Effector memory CD4-positive, alpha-beta T cell (primary cell): ENCODE results near the gene HAPLN1.
"Not testable (repeated sequence)": the region's sequence is repeated elsewhere in the genome, so short reads cannot be mapped to it uniquely, and the experiment has no call there.

Source experiments
- DNase-seq, 3 donors: peaks; one replicate each; pipeline ENCODE4 v3.0.0-alpha.2; 2020
- H3K27ac ChIP-seq: 2 replicates; pipeline ENCODE4 v1.7.0; 2013; ENCODE audit warnings: mild to moderate bottlenecking, low read length, moderate library complexity; ENCODE audit not compliant: insufficient read depth, poor library complexity, severe bottlenecking
- H3K27me3 ChIP-seq: replicated peaks from 2 replicates; pipeline ENCODE4 v1.7.0; 2013; ENCODE audit warnings: mild to moderate bottlenecking, low read length; ENCODE audit not compliant: insufficient read depth, control insufficient read depth, poor library complexity, severe bottlenecking
- H3K36me3 ChIP-seq: 2 replicates; pipeline ENCODE4 v1.7.0; 2013; ENCODE audit warnings: mild to moderate bottlenecking, low read length, moderate library complexity; ENCODE audit not compliant: control insufficient read depth, insufficient read depth
- H3K4me1 ChIP-seq: 2 replicates; pipeline ENCODE4 v1.7.0; 2013; ENCODE audit warnings: low read length, mild to moderate bottlenecking; ENCODE audit not compliant: control insufficient read depth, insufficient read depth, poor library complexity, severe bottlenecking
- H3K4me3 ChIP-seq: 2 replicates; pipeline ENCODE4 v1.7.0; 2013; ENCODE audit warnings: low read length, low read depth, mild to moderate bottlenecking; ENCODE audit not compliant: insufficient read depth, poor library complexity, severe bottlenecking
- H3K9me3 ChIP-seq: 2 replicates; pipeline ENCODE4 v1.7.0; 2013; ENCODE audit warnings: mild to moderate bottlenecking, low read length, moderate library complexity; ENCODE audit not compliant: control insufficient read depth

HAPLN1 gene

DNA sequence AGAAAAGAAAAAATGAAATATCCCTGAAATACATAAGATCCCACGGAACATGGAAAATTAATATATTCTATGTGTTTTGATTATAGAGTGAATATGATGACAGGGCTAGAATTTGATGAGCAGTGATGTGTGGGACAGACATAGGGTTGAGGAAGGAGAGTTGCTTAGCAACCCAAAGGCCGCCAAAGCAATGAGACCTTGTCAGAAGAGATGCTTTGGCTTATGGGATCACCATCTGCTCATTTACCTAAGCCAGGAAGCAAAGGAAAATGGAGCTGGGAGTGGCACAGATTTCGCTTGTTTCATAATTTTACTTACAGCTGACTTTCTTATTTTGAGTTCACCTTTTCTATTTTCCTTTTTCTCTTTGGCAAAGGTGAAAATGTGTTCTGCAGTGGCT is 20.9 kb upstream of the HAPLN1 start:
- no peak for DNase-seq
- H3K4me3 ChIP-seq, result no peak overlapping the region
- H3K4me1 ChIP-seq, result no peaks in the 10 kb centered on the region
- H3K27me3 ChIP-seq, result no peaks in the 10 kb centered on the region
- H3K27ac ChIP-seq, result no peak overlapping the region
- H3K9me3 ChIP-seq, result no peaks in the 10 kb centered on the region
- H3K36me3 ChIP-seq, result no peaks in the 10 kb centered on the region

DNA sequence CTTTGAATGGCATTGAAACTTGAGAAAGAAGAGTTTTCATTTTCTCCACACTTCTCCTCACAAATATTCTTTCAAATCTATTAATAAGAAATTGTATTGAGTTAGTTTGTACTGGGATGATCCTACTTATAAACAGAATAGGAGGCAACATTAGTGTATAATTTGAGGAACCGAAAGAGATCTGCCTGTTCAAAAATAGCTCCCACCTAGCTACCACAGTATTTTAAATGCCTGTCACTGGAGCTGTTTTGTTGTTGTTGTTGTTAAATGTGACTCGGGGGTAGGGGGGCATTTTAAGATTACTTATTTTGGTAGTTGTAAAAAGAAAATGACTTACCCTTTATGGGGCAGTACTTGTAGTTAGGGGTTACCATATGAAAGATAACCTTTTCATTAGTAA is 20.1 kb upstream of the HAPLN1 start:
- DNase-seq, result no peak
- Histone ChIP-seq H3K4me1 (no peaks in the 10 kb centered on the region), H3K4me3 (no peak overlapping the region)

DNA sequence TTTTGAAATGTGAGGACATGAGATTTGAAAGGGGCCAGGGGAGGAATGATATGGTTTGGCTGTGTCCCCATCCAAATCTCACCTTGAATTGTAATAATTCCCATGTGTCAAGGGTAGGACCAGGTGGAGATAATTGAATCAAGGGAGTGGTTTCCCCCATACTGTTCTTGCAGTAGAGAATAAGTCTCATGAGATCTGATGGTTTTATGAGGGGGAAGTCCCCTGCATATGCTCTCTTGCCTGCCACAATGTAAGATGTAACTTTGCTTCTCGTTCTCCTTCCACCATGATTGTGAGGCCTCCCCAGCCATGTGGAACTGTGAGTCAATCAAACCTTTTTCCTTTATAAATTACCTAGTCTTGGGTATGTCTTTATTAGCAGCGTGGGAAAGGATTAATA is 15.5 kb upstream of the HAPLN1 start:
- not testable (repeated sequence) for H3K27ac ChIP-seq, DNase-seq, H3K27me3 ChIP-seq, H3K4me3 ChIP-seq, H3K36me3 ChIP-seq, H3K9me3 ChIP-seq, H3K4me1 ChIP-seq

More for the DNA sequence above, 20.1 kb upstream of the HAPLN1 start:
- no peaks in the 10 kb centered on the region for H3K27me3 ChIP-seq
- H3K9me3 ChIP-seq, result no peaks in the 10 kb centered on the region
- H3K27ac ChIP-seq, result no peak overlapping the region
- H3K36me3 ChIP-seq, result no peaks in the 10 kb centered on the region

DNA sequence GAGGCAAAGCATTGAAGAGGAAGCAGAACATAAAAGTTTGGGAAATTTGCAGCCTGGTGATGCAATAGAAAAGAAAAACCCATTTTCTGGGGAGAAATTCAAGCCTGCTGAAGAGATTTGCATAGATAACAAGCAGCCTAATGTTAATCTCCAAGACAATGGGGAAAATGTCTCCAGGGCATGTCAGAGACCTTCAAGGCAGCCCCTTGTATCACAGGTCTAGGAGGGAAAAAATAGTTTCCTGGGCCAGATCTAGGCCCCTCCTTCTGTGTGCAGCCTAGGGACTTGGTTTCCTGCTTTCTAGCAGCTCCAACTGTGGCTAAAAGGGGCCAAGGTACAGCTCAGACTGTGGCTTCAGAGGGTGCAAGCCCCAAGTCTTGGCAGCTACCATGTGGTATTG is 14.4 kb upstream of the HAPLN1 start:
- not testable (repeated sequence) for H3K9me3 ChIP-seq, H3K36me3 ChIP-seq, H3K4me3 ChIP-seq, DNase-seq, H3K4me1 ChIP-seq, H3K27me3 ChIP-seq, H3K27ac ChIP-seq

DNA sequence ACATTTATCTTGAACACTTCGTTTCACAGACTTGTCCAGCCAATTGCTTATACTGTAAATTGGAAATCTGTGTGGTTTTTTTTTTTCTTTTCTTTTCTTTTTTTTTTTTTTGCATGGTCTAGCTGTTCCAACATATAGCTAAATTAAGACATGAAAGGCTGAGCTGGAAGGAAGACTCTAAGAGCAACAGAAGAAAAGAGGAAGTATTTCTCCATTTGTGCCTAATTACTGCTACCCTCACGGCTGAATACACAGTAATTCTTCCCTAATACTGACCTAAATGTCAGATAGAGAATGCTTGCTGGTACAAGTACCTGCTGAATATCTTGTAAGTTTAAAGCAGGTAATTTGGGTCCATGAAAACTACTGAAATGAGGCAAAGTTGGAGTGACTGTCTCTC is 11.0 kb upstream of the HAPLN1 start:
- Histone ChIP-seq H3K4me3 (no peak overlapping the region), H3K27ac (no peak overlapping the region), H3K4me1 (no peaks in the 10 kb centered on the region), H3K9me3 (no peaks in the 10 kb centered on the region), H3K36me3 (no peaks in the 10 kb centered on the region), H3K27me3 (no peaks in the 10 kb centered on the region)
- no peak for DNase-seq

DNA sequence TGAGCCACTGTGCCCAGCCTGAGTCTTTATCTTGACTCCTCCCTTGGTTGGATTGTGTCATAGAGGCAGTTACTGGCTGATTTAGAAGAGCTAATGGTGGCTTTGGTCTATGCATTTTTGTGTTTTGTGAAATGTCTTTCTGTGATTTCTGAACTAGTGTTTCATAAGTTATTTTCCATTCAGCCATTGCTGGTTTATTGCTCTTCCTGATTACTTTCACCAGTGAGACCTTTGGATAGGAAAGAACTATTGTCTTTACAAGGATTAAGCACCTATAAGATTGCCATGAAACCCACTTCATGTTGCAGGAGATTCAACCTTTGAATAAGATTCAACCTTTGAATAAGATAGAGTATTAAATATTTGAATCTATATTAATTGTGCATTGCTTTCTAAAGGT is 8.7 kb upstream of the HAPLN1 start:
- DNase-seq, result no peak
- Histone ChIP-seq H3K4me3 (no peak overlapping the region), H3K9me3 (no peaks in the 10 kb centered on the region), H3K4me1 (no peaks in the 10 kb centered on the region), H3K27me3 (no peaks in the 10 kb centered on the region), H3K27ac (no peak overlapping the region), H3K36me3 (no peaks in the 10 kb centered on the region)

DNA sequence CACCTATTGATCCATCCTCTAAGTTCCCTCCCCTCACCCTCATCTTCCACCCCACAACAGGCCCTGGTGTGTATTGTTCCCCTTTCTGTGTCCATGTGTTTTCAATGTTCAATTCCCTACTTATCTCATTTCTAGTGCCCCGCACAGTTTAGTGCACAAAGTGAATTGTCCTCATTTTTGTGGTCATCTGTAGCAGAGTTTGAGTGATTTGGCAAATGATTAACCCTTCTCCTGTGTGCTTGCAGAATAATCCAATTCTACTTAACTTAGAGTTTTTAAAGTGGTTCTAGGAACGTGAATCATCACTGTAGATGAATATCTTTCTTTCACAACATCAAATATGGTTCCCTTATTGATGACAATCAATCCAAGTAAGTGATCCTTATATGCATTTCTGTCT is 6.3 kb upstream of the HAPLN1 start:
- no peak for DNase-seq
- no peaks in the 10 kb centered on the region for H3K9me3 ChIP-seq
- H3K4me3 ChIP-seq, result no peak overlapping the region
- H3K27me3 ChIP-seq, result peaks cover 13% of the 10 kb centered on the region
- peaks cover 5% of the 10 kb centered on the region for H3K4me1 ChIP-seq
- H3K36me3 ChIP-seq, result no peaks in the 10 kb centered on the region
- H3K27ac ChIP-seq, result no peak overlapping the region

DNA sequence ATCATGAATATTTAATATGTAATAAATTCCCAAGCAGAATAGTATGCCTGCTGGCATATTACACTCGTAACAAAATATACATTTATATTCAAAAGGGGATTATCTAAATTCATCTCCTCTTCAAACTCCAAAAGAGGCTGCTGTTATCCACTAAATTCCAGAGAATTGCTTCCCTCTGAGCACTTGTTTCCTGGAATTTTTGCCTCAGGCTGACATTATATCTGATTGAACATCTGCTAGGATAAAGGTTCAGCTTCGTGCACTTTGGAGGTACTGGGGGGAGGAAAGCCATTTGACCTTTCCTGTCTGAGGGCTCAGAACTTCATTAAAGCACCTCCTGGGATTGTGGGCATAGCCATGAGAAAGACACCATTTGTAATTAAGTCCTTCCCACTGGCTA is 4.3 kb upstream of the HAPLN1 start:
- no peak for DNase-seq
- Histone ChIP-seq H3K4me3 (no peak overlapping the region), H3K27me3 (peaks cover 24% of the 10 kb centered on the region), H3K36me3 (no peaks in the 10 kb centered on the region), H3K9me3 (no peaks in the 10 kb centered on the region), H3K27ac (no peak overlapping the region), H3K4me1 (peaks cover 6% of the 10 kb centered on the region)

DNA sequence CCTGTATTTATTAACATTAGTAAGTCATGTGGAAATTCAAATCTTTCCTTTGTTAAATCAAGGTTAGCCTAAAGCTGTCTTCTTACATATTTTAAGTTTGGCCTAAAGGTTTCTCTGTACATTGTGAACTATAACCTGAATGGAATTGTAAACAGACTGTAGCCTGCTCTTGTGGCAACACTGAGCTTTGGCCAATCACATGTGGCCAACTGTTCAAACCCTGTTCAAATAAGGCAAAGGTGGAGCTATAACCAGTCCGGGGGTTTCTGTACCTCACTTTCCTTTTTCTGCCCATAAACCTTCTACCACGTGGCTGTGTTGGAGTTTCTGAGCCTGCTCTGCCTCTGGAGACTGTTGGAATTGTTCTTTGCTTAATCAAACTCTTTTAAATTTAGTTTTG is 3.3 kb upstream of the HAPLN1 start:
- H3K4me1 ChIP-seq, result peaks cover 6% of the 10 kb centered on the region
- no peaks in the 10 kb centered on the region for H3K36me3 ChIP-seq
- H3K27me3 ChIP-seq, result peaks cover 24% of the 10 kb centered on the region
- H3K9me3 ChIP-seq, result no peaks in the 10 kb centered on the region
- H3K4me3 ChIP-seq, result no peak overlapping the region
- no peak overlapping the region for H3K27ac ChIP-seq
- no peak for DNase-seq

DNA sequence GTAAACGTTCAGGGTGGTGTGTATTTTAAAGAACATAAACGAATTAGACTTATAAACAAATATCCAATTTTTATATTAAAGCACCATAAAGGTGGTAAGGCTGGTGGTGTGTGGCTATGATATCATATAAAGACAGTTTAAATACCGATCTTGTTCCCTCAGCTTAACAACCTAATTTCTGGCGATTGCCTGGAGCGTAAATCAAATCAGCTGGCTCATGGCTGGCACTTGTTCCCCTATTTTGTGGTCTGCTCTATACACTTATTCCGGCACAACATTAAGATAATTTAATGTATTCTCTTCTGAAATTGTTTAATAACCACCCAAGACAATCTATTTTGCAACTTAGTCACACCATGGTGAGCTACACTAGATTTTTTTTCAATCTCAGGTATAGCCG is 2.4 kb upstream of the HAPLN1 start:
- DNase-seq, result no peak
- Histone ChIP-seq H3K27me3 (peaks cover 24% of the 10 kb centered on the region), H3K4me1 (peaks cover 6% of the 10 kb centered on the region), H3K36me3 (no peaks in the 10 kb centered on the region), H3K4me3 (no peak overlapping the region), H3K9me3 (no peaks in the 10 kb centered on the region), H3K27ac (no peak overlapping the region)
